ENCODE results near the gene LRRC25. TPM values are rescaled to one million over a fixed set of nuclear protein-coding genes. Genes with fewer than 3 reads are reported as not detected.
A peak's percentile ranks its signal among the peaks of the same experiment; 100 is the strongest.

Gene LRRC25
- total and polyA plus RNA-seq, 2 of the 4 experiments (the other 2 are of a cell fraction): 0.03 TPM; not detected in 1

GRCh38 chr19:18364826-18365528 is 32.4 kb downstream of the LRRC25 start:
- Histone ChIP-seq H3K23ac (ENCODE audit: low read depth, low read length) (peak overlapping the region; percentile 100), H3K56ac (ENCODE audit: extremely low read depth, insufficient read depth, low read length) (peak overlapping the region; percentile 97), H3K14ac (replicated peaks; ENCODE audit: low read depth, low read length) (peak overlapping the region; percentile 100), H2AK5ac (ENCODE audit: low read depth, low read length) (peak overlapping the region; percentile 100), H3K4me1 (ENCODE audit: control insufficient read depth, insufficient read depth, low read length) (peaks cover 10% of the 10 kb centered on the region), H2BK120ac (ENCODE audit: low read depth, low read length) (peak overlapping the region; percentile 100), H4K5ac (ENCODE audit: low read depth, low read length) (peak overlapping the region; percentile 99), H3K79me1 (ENCODE audit: low read depth in 1 of 2, low read length in 2 of 2) (peaks cover 0 to 28% of the 10 kb centered on the region in 2 experiments; a peak in 2 of 4 replicates), H3K9me1 (ENCODE audit: insufficient read depth, low read length) (peaks cover 9% of the 10 kb centered on the region), H2BK5ac (ENCODE audit: low read depth, low read length, poor library complexity, severe bottlenecking) (peak overlapping the region; percentile 99), H3K27ac (ENCODE audit: insufficient read depth, low read length) (peak overlapping the region; percentile 96), H4K20me1 (ENCODE audit: insufficient read depth, low read length) (no peaks in the 10 kb centered on the region), H3K9ac (ENCODE audit: low read depth, low read length) (peak overlapping the region; percentile 72), H3K36me3 (ENCODE audit: control insufficient read depth, insufficient read depth, low read length) (peaks cover 13% of the 10 kb centered on the region), H3K18ac (ENCODE audit: low read depth, low read length) (peak overlapping the region; percentile 99), H3K9me3 (ENCODE audit: control insufficient read depth, insufficient read depth, low read length) (no peaks in the 10 kb centered on the region), H2AFZ (replicated peaks; ENCODE audit: low read length, poor library complexity) (peak overlapping the region; percentile 77), H2AK9ac (replicated peaks; ENCODE audit: low read depth, low read length, poor library complexity) (peak overlapping the region; percentile 100), H2BK20ac (ENCODE audit: low read depth, low read length) (peak overlapping the region; percentile 100), H2BK15ac (ENCODE audit: low read depth, low read length) (peak overlapping the region; percentile 97; the same call in 2 of the 3 replicates), H4K91ac (ENCODE audit: insufficient read depth, low read depth, low read length) (peak overlapping the region; percentile 100), H3K4me3 (ENCODE audit: insufficient read depth, low read depth, low read length) (no peak overlapping the region), H3K4me2 (ENCODE audit: low read depth, low read length) (peak overlapping the region; percentile 28), H4K8ac (ENCODE audit: low read depth in 2 of 2, low read length in 2 of 2) (peak overlapping the region; percentile 97 to 100), H3K27me3 (ENCODE audit: control insufficient read depth, insufficient read depth, low read length) (no peaks in the 10 kb centered on the region), H3K4ac (ENCODE audit: low read depth, low read length) (peak overlapping the region; percentile 100)
- in situ Hi-C loops (cut with MboI; ENCODE audit: low sequenced_read_pairs): no loop called here
- intact Hi-C loops (cut with micrococcal nuclease): no loop called here
- BruUV-seq (replicated peaks): TSS peak; percentile 42
- dilution Hi-C loops (cut with HindIII; ENCODE audit: low sequenced_read_pairs, unreplicated experiment): no loop called here
- POLR2A ChIA-PET (ENCODE audit: unreplicated experiment): interaction anchor here (0.9 kb wide), 1 partner anchor 83 kb away, joined by 6 read pairs; the partner anchor contains the start of gene JUND
- DNase-seq (peak; percentile 100), ATAC-seq (ENCODE audit: low read depth) (peak; percentile 70)
- CTCF ChIA-PET: interaction anchor here (0.5 to 1.1 kb wide), 5 partner anchors 15 to 56 kb away, joined by 3 to 7 read pairs (median 3); no protein-coding TSS in a partner anchor
- WGBS, 2 experiments (ENCODE audit: extremely low coverage in 2 of 2, insufficient read length in 1 of 2): 2% methylated on average over 7 of the region's 15 CpGs; no CpG with 5 or more reads in 1 of the 2 experiments
- TF ChIP-seq RAD21 (IDR thresholded peaks at IDR 0.05; ENCODE audit: low read length): 0 out of 2 replicates have a peak, but pooled peaks have one; percentile 7
- peak; percentile 97 for TF ChIP-seq CEBPB (IDR thresholded peaks at IDR 0.05; ENCODE audit: low read depth, low read length)
- TF ChIP-seq, protein P1, sequence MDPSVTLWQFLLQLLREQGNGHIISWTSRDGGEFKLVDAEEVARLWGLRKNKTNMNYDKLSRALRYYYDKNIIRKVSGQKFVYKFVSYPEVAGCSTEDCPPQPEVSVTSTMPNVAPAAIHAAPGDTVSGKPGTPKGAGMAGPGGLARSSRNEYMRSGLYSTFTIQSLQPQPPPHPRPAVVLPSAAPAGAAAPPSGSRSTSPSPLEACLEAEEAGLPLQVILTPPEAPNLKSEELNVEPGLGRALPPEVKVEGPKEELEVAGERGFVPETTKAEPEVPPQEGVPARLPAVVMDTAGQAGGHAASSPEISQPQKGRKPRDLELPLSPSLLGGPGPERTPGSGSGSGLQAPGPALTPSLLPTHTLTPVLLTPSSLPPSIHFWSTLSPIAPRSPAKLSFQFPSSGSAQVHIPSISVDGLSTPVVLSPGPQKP (IDR thresholded peaks at IDR 0.05; ENCODE audit: borderline replicate concordance, low read depth, low read length): no peak
- no peak for TF ChIP-seq SMC3 (IDR thresholded peaks at IDR 0.05; ENCODE audit: low read depth, low read length)
- TF ChIP-seq MAFK (IDR thresholded peaks at IDR 0.05; ENCODE audit: low read depth, low read length): no peak
- TF ChIP-seq BHLHE40 (IDR thresholded peaks at IDR 0.05; ENCODE audit: low read depth, low read length): peak; percentile 94
- no peak for TF ChIP-seq NFE2L2 (IDR thresholded peaks at IDR 0.05; ENCODE audit: low read depth, low read length)
- TF ChIP-seq RCOR1 (IDR thresholded peaks at IDR 0.05; ENCODE audit: insufficient replicate concordance, low read length): peak; percentile 11
- peak; percentile 15; the same call in 1 of the 2 replicates for TF ChIP-seq FOS (IDR thresholded peaks at IDR 0.05; ENCODE audit: low read depth, low read length)
- no peak for TF ChIP-seq RFX5 (IDR thresholded peaks at IDR 0.05; ENCODE audit: low read depth, low read length)
- TF ChIP-seq USF2 (IDR thresholded peaks at IDR 0.05; ENCODE audit: low read depth, low read length): no peak
- no peak for TF ChIP-seq CHD1 (IDR thresholded peaks at IDR 0.05; ENCODE audit: low read depth, low read length)
- TF ChIP-seq, protein P2, sequence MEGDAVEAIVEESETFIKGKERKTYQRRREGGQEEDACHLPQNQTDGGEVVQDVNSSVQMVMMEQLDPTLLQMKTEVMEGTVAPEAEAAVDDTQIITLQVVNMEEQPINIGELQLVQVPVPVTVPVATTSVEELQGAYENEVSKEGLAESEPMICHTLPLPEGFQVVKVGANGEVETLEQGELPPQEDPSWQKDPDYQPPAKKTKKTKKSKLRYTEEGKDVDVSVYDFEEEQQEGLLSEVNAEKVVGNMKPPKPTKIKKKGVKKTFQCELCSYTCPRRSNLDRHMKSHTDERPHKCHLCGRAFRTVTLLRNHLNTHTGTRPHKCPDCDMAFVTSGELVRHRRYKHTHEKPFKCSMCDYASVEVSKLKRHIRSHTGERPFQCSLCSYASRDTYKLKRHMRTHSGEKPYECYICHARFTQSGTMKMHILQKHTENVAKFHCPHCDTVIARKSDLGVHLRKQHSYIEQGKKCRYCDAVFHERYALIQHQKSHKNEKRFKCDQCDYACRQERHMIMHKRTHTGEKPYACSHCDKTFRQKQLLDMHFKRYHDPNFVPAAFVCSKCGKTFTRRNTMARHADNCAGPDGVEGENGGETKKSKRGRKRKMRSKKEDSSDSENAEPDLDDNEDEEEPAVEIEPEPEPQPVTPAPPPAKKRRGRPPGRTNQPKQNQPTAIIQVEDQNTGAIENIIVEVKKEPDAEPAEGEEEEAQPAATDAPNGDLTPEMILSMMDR (conservative IDR thresholded peaks at IDR 0.05; ENCODE audit: low read depth, low read length): no peak
